GM18498 (cell line): Measurements from ENCODE around the gene CEL.
A peak's percentile ranks its signal among the peaks of the same experiment; 100 is the strongest.
"Not testable (repeated sequence)": the region's sequence is repeated elsewhere in the genome, so short reads cannot be mapped to it uniquely, and the experiment has no call there.

Experiments used
- ATAC-seq: cut with Tn5 transposase; IDR thresholded peaks from one replicate; pipeline ENCODE4 v1.9.1; 2021; ENCODE audit warnings: mild to moderate bottlenecking, moderate library complexity; ENCODE audit not compliant: unreplicated experiment

Gene CEL

DNA sequence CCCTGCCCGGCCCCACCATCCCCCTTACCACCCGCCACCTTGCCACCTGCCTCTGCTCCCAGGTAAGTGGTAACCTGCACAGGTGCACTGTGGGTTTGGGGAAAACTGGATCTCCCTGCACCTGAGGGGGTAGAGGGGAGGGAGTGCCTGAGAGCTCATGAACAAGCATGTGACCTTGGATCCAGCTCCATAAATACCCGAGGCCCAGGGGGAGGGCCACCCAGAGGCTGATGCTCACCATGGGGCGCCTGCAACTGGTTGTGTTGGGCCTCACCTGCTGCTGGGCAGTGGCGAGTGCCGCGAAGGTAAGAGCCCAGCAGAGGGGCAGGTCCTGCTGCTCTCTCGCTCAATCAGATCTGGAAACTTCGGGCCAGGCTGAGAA, at the start of gene CEL:
Gene CEL, plus strand, starts transcription at position 218 of the 382 bp plus-strand sequence. Its CDS starts 22 bp downstream, at position 240.
- ATAC-seq: not testable (repeated sequence)

DNA sequence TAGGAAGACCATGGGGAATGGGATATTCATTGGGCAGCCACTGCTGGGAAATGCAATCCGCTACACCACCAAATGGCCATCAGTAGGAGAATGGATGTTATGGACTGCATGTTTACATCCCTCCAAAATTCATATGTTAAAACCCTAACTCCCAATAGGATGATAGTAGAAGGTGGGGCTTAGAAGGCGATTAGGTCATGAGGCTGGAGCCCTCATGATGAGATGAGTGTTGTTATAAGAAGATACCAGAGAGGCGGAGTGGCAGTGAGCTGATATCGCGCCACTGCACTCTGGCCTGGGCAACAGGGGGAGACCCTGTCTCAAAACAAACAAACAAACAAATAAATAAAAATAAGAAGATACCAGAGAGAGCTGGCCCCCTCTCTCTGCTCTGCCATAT, 47.1 kb upstream of the CEL start:
- no peak for ATAC-seq

DNA sequence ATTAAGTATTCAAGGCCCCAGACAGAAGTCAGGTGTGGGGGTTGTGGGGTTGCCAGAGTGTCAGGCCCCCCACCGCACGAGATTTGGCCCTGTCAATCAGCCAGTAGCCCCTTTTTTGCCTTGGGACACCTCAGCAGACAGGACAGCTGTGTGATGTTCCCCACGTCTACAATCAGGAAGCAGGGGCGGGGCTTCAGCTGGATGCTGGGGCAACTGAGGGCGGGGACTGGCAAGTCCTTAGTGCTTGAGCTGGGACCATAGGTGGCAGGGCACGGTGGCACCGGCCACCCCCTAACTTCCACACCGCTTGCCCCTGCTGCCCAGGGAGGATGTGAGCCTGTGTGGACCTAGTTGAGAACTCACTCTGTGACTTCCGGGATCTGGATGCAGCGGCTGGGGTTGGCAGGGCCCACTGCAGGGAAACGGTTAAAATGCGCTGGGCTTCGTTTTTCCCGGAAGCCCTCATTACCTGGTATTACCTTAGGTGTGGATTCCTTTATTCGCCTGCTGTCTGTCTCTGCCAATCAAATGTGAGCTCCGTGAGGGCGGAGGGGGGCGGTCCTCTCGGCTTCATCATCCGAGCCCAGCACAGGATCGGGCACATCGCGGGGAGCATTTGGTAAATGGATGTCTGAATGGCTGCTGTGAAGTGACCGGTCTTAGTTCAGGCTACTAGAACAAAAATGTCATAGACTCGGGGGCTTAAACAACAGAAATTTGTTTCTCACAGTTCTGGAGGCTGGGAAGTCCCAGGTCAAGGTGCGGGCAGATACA, 38.5 kb upstream of the CEL start:
- ATAC-seq: no peak

GRCh38 chr9:133026426-133026825, 35.4 kb upstream of the CEL start:
- ATAC-seq: no peak

DNA sequence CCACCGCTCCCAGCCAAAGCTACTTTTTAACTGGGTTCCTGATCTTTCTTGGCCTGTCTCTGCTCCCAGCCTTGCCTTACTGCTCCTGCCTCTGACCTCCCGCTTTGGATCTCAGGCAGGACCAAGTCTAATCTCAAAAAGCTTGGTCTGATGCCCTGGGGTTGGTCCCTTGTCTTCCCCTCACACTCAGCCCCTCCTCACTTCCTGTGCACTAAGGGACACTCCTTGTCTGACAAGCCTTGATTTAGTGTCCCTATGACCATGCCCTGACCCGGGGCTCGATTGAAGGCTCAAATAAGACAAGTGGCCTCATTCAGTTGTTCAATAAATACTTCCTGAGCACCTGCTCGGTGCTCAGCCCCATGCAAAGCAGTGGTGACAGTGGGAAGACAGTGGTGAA, 34.6 kb upstream of the CEL start:
- ATAC-seq: no peak

- no peak for ATAC-seq
Observed at GRCh38 chr9:133028221-133028620, 33.6 kb upstream of the CEL start.

DNA sequence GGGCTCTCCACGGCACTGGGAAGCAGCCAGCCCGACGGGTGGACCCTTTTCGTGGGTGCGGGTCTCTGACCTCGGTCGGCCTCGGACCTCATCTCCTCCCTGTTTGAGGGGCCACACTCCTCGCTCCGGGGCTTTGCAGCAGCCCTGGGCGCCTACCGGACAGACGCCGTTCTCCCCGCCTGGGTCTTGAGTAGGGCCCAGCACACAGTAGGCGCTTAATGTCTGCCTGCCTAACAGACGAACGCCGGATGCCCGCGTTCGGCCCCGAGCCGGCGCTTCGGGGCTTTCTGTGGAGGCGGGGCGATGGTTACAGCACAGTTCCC, 31.8 kb upstream of the CEL start:
- ATAC-seq: peak; percentile 18

DNA sequence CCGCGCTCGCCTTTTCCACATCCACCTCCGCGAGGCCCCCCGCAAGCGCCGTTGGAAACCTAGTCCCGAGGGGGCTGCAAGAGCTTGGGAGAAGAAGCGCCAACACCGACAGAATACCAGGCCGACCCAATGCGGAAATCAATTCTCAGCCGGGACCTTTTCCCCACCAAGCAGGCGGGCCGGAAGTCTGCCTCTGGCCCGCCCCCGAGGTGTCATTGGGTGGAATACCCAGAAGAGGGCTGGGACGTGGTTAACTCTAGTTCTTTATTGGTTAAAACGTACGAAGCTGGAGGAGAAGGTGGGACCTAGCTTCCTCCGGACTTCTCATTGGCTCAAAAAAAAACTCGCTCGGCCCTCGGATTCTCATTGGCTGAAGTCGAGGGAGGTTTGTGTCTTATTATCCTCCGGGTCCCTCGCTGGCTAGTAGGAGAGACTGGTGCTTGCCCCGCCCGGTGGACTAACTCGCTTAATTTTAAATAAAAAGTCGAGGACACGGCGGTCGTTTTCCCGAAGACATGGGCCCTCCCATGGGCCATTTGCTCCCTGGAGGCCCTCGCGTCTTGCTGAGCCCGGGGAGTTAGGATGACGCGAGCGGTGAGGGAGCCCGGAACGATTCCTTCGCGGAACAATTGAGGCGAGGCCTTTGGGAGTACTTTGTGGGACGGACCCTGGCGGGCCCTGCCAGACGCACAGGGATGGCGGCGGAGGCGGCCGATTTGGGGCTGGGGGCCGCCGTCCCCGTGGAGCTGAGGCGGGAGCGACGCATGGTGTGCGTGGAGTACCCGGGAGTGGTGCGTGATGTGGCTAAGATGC, 31.3 kb upstream of the CEL start, which contains the start of gene GTF3C5:
Gene GTF3C5, plus strand, starts transcription at position 681 of the 813 bp plus-strand sequence. Its CDS starts 15 bp downstream, at position 696.
- peak; percentile 91 for ATAC-seq

GRCh38 chr9:133031130-133031422, 30.7 kb upstream of the CEL start:
- no peak for ATAC-seq

GRCh38 chr9:133031496-133031911, 30.3 kb upstream of the CEL start:
- no peak for ATAC-seq

- no peak for ATAC-seq
Observed at GRCh38 chr9:133032171-133032570, 29.6 kb upstream of the CEL start.

DNA sequence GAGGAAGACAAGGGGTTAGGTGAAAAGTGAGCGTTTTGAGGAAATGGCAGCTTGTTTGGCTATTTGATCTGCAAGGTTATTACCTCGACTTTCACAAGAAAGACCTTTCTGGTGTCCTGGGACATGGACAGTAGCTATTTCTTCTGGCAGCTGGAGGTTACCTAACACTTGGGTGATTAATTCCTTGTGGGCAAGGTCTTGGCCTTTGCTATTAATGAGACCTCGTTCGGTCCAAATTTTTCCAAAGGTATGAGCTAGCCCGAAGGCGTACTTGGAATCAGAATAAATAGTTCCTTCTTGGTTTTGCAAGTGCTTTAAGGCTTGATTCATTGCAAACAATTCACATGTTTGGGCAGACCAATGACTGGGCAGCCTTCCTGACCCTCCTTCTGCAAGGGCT, 26.1 kb upstream of the CEL start:
- no peak for ATAC-seq

- ATAC-seq: no peak
Observed at GRCh38 chr9:133037775-133038515, 23.8 kb upstream of the CEL start.

DNA sequence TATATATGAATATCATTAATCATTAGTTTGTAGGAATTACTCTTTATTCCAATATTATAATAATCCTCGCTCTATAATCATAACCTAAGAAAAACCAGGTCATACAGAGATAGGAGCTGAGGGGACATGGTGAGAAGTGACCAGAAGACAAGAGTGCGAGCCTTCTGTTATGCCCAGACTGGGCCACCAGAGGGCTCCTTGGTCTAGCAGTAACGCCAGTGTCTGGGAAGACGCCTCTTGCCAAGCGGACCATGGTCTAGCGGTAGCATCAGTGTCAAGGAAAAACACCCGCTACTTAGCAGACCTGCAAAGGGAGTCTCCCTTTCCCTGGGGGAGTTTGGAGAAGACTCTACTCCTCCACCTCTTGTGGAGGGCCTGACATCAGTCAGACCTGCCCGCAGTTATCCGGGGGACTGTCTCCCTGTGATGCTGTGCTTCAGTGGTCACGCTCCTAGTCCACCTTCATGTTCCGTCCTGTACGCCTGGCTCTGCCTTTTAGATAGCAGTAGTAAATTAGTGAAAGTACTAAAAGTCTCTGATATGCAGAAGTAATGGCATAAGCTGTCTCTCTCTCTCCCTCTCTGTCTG, 20.8 kb upstream of the CEL start:
- ATAC-seq: not testable (repeated sequence)

DNA sequence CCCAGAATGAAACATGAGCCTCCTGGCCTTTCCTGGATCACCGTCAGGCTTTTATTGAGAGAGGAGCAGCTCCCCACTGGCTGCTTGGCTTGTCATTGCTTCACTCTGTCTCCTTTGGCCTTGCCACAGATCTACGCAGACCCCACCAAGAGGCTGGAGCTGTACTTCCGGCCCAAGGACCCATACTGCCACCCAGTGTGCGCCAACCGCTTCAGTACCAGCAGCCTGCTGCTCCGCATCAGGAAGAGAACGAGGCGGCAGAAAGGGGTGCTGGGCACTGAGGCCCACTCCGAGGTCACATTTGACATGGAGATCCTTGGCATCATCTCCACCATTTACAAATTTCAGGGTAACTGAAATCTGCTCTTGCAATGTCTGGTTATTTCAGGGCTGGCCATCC, 19.8 kb upstream of the CEL start:
- ATAC-seq: no peak

GRCh38 chr9:133042676-133043075, 19.1 kb upstream of the CEL start:
- no peak for ATAC-seq

- ATAC-seq: no peak
Observed at GRCh38 chr9:133043449-133044035, 18.2 kb upstream of the CEL start.

DNA sequence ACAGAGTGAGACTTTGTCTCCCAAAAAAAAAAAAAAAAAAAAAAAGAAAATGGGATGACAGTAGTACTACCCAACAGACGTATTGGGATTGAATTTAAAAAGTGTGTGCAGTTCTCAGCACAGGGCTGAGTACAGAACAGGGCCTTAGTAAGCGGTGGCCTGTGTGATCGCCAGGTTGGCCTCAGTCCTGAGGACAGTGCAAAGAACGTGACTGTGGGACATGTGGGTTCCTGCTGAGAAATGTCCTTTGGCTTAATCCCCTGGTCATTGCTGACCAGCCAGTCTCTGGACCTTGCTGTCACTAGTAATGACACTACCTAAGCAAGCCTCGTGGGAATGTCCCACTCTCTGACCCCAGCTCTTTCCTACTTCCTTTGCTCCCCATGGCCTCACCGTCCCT, 17.7 kb upstream of the CEL start:
- ATAC-seq: no peak

GRCh38 chr9:133044661-133045060, 17.1 kb upstream of the CEL start:
- no peak for ATAC-seq

DNA sequence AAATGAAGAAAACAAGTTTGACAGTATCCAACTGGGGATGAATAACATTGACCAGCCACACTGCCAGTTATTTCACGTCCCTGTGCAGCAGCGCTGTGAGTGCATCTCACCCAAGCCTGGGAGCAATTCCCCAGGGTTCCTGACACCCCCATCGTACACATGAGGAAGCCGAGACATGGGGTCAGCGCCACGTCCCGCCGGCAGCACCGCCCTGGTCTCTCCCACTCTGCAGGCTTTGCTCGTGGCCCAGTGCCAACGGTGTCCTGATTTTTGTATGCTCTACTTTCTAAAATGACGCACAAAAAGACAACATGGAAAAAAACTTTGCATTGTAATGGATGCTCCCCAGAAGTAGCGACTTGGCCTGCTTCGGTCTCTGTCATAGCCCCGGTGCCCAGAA, 16.6 kb upstream of the CEL start:
- no peak for ATAC-seq
